H1 (cell line): ENCODE data around the gene FANCM. TPM values are rescaled to one million over a fixed set of nuclear protein-coding genes. Genes with fewer than 3 reads are reported as not detected.

Experiments used
- CTCF ChIA-PET: fragments of 300-600 bp; sonication (Branson Sonifier 250); formaldehyde crosslinking; loops from one replicate; lab custom pipeline; 2021; ENCODE audit not compliant: partially characterized antibody; lab: Charles Lee
- POLR2A ChIA-PET: fragments of 300-600 bp; sonication (Branson Sonifier 250); formaldehyde crosslinking; loops from one replicate; lab custom pipeline; 2021; ENCODE audit warnings: inconsistent platforms; ENCODE audit not compliant: partially characterized antibody; lab: Charles Lee
- DNase-seq, 2 experiments: peaks; one replicate each; pipeline versions ENCODE4 v3.0.0 to v3.0.0-alpha.2; 2010 to 2022; ENCODE audit warnings: low spot score in 2 of 2, low read depth in 1 of 2, mixed read lengths in 1 of 2
- FAIRE-seq: peaks from 2 replicates; lab custom pipeline; 2011; peaks lifted over from hg19 to GRCh38; lab: Jason Lieb, UNC
- H2AFZ ChIP-seq: 2 replicates; pipeline ENCODE4 v1.8.1; 2012; ENCODE audit warnings: low read length, inconsistent platforms
- H2AK5ac ChIP-seq: 2 replicates; pipeline ENCODE4 v1.6.1; 2013; ENCODE audit warnings: low read depth, low read length
- H2BK120ac ChIP-seq: replicated peaks from 2 replicates; pipeline ENCODE3; 2013; ENCODE audit warnings: low read depth, low read length, inconsistent platforms
- H2BK12ac ChIP-seq: 2 replicates; pipeline ENCODE4 v1.6.1; 2013; ENCODE audit warnings: low read depth, low read length
- H2BK15ac ChIP-seq: 2 replicates; pipeline ENCODE4 v1.6.1; 2013; ENCODE audit warnings: low read length
- H2BK20ac ChIP-seq: 2 replicates; pipeline ENCODE4 v1.6.1; 2013; ENCODE audit warnings: low read length
- H2BK5ac ChIP-seq: 2 replicates; pipeline ENCODE4 v1.6.1; 2013; ENCODE audit warnings: low read depth, low read length
- H3K14ac ChIP-seq: 2 replicates; pipeline ENCODE4 v1.6.1; 2013; ENCODE audit warnings: inconsistent platforms; ENCODE audit not compliant: insufficient read length
- H3K18ac ChIP-seq: 2 replicates; pipeline ENCODE4 v1.6.1; 2013; ENCODE audit warnings: low read length; ENCODE audit errors: extremely low read depth
- H3K23ac ChIP-seq: 2 replicates; pipeline ENCODE4 v1.6.1; 2013; ENCODE audit warnings: inconsistent platforms; ENCODE audit not compliant: insufficient read length
- H3K23me2 ChIP-seq: 2 replicates; pipeline ENCODE4 v1.6.1; 2013; ENCODE audit warnings: low read depth, low read length
- H3K27ac ChIP-seq: 2 replicates; pipeline ENCODE4 v1.6.1; 2011; ENCODE audit warnings: low read depth, low read length, inconsistent platforms
- H3K27me3 ChIP-seq, 4 experiments: replicated peaks in 1 of 4; 1 replicate in 1 of 4; 2 replicates in 3 of 4; pipeline versions ENCODE4 v1.6.1 to v1.8.1; 2011 to 2013; ENCODE audit warnings: low read length in 3 of 4, mild to moderate bottlenecking in 3 of 4, inconsistent platforms in 2 of 4, mixed read lengths in 2 of 4, moderate library complexity in 1 of 4; ENCODE audit not compliant: control insufficient read depth in 3 of 4, insufficient read depth in 3 of 4; ENCODE audit errors: extremely low read depth in 1 of 4
- H3K36me3 ChIP-seq, 4 experiments: 2 replicates each; pipeline versions ENCODE4 v1.6.1 to v1.8.1; 2011 to 2013; ENCODE audit warnings: mild to moderate bottlenecking in 4 of 4, low read length in 3 of 4, moderate library complexity in 2 of 4, control low read depth in 1 of 4, inconsistent platforms in 1 of 4; ENCODE audit not compliant: insufficient read depth in 4 of 4, control insufficient read depth in 2 of 4
- H3K4ac ChIP-seq: replicated peaks from 2 replicates; pipeline ENCODE3; 2013; ENCODE audit warnings: low read length, low read depth, mixed read lengths, inconsistent platforms; ENCODE audit not compliant: insufficient read length
- H3K4me1 ChIP-seq, 4 experiments: replicated peaks in 1 of 4; 1 replicate in 1 of 4; 2 replicates in 3 of 4; pipeline versions ENCODE4 v1.6.1 to v1.8.1; 2011 to 2013; ENCODE audit warnings: low read length in 3 of 4, inconsistent platforms in 2 of 4, mixed read lengths in 1 of 4; ENCODE audit not compliant: insufficient read depth in 4 of 4, control insufficient read depth in 3 of 4
- H3K4me2 ChIP-seq, 2 experiments: 2 replicates each; pipeline versions ENCODE4 v1.6.1 to v1.8.1; 2011 to 2013; ENCODE audit warnings: low read depth in 2 of 2, low read length in 2 of 2, control low read depth in 1 of 2, inconsistent platforms in 1 of 2, mild to moderate bottlenecking in 1 of 2; ENCODE audit not compliant: insufficient read depth in 1 of 2
- H3K4me3 ChIP-seq, 4 experiments: fragments of 200-600, 300-600 bp in 1 of 4; sonication (generic), shearing (Covaris generic), sonication (Bioruptor Twin) in 1 of 4; 2 replicates each; pipeline versions ENCODE4 v1.5.1 to v1.8.1; 2011 to 2016; ENCODE audit warnings: low read length in 4 of 4, low read depth in 3 of 4, control low read depth in 2 of 4, inconsistent platforms in 2 of 4, mild to moderate bottlenecking in 2 of 4, mixed read lengths in 1 of 4, moderate library complexity in 1 of 4; ENCODE audit not compliant: insufficient read depth in 2 of 4; ENCODE audit errors: extremely low read depth in 1 of 4
- H3K56ac ChIP-seq: replicated peaks from 2 replicates; pipeline ENCODE3; 2013; ENCODE audit warnings: low read depth, mild to moderate bottlenecking, mixed read lengths, low read length, inconsistent platforms; ENCODE audit not compliant: insufficient read length
- H3K79me1 ChIP-seq: 2 replicates; pipeline ENCODE4 v1.6.1; 2013; ENCODE audit warnings: low read depth, low read length, control low read depth
- H3K79me2 ChIP-seq, 2 experiments: 2 replicates each; pipeline versions ENCODE4 v1.6.1 to v1.8.1; 2012 to 2013; ENCODE audit warnings: low read length in 2 of 2, mild to moderate bottlenecking in 2 of 2, inconsistent platforms in 1 of 2; ENCODE audit not compliant: insufficient read depth in 2 of 2, control insufficient read depth in 1 of 2
- H3K9ac ChIP-seq, 4 experiments: replicated peaks in 1 of 4; 1 replicate in 1 of 4; 2 replicates in 3 of 4; pipeline versions ENCODE4 v1.6.1 to v1.8.1; 2011 to 2013; ENCODE audit warnings: low read depth in 3 of 4, low read length in 3 of 4, control low read depth in 2 of 4, mild to moderate bottlenecking in 2 of 4, moderate library complexity in 2 of 4, inconsistent platforms in 1 of 4; ENCODE audit errors: extremely low read depth in 1 of 4
- H3K9me3 ChIP-seq, 2 experiments: 2 replicates each; pipeline versions ENCODE4 v1.6.1 to v1.8.1; 2012 to 2013; ENCODE audit warnings: mild to moderate bottlenecking in 2 of 2, moderate library complexity in 2 of 2, control low read depth in 1 of 2, inconsistent platforms in 1 of 2, low read depth in 1 of 2, low read length in 1 of 2, mixed read lengths in 1 of 2; ENCODE audit not compliant: insufficient read depth in 2 of 2
- H4K20me1 ChIP-seq, 2 experiments: replicated peaks in 1 of 2; 2 replicates each; pipeline versions ENCODE3 to v1.8.1; 2011 to 2013; ENCODE audit warnings: inconsistent platforms in 2 of 2, low read length in 2 of 2, mild to moderate bottlenecking in 1 of 2; ENCODE audit not compliant: insufficient read depth in 2 of 2, control insufficient read depth in 1 of 2
- H4K5ac ChIP-seq: 2 replicates; pipeline ENCODE4 v1.6.1; 2013; ENCODE audit warnings: low read length, low read depth, mixed read lengths, inconsistent platforms; ENCODE audit not compliant: insufficient read length
- H4K8ac ChIP-seq: 2 replicates; pipeline ENCODE4 v1.8.0; 2013; ENCODE audit warnings: mild to moderate bottlenecking, moderate library complexity, low read length, inconsistent platforms; ENCODE audit not compliant: insufficient read depth; ENCODE audit errors: extremely low read depth
- H4K91ac ChIP-seq: replicated peaks from 2 replicates; pipeline ENCODE3; 2013; ENCODE audit warnings: low read length, mixed read lengths, inconsistent platforms; ENCODE audit not compliant: insufficient read length
- BACH1 ChIP-seq: IDR thresholded peaks from 2 replicates; pipeline ENCODE4 v1.6.1; 2012; ENCODE audit warnings: low read length, improper control_type of control experiment
- CBX8 ChIP-seq: fragments of 300-800, 300-1000 bp; sonication (generic); IDR thresholded peaks from 2 replicates; pipeline ENCODE4 v1.7.1; 2016; ENCODE audit warnings: low read depth, low read length, borderline replicate concordance
- CHD1 ChIP-seq: IDR thresholded peaks from 2 replicates; pipeline ENCODE4 v1.6.1; 2012; ENCODE audit warnings: low read depth, low read length, improper control_type of control experiment
- CHD2 ChIP-seq: IDR thresholded peaks from 2 replicates; pipeline ENCODE4 v1.6.1; 2012; ENCODE audit warnings: low read length, improper control_type of control experiment
- KDM1A ChIP-seq: fragments of 200-600, 300-600 bp; sonication (generic); IDR thresholded peaks from 2 replicates; pipeline ENCODE4 v1.7.1; 2016; ENCODE audit warnings: mild to moderate bottlenecking, low read length, borderline replicate concordance
- POLR2A ChIP-seq, 2 experiments: IDR thresholded peaks; 1 replicate in 1 of 2; 2 replicates in 1 of 2; pipeline ENCODE4 v1.6.1; 2011; ENCODE audit warnings: low read depth in 2 of 2, low read length in 2 of 2, mild to moderate bottlenecking in 2 of 2; ENCODE audit errors: control extremely low read depth in 1 of 2
- RAD21 ChIP-seq, 2 experiments: IDR thresholded peaks in 1 of 2; conservative IDR thresholded peaks in 1 of 2; 2 replicates each; pipeline ENCODE4 v1.6.1; 2011; ENCODE audit warnings: low read depth in 2 of 2, low read length in 2 of 2, improper control_type of control experiment in 1 of 2, inconsistent platforms in 1 of 2, mild to moderate bottlenecking in 1 of 2, moderate library complexity in 1 of 2
- RBBP5 ChIP-seq: IDR thresholded peaks from 2 replicates; pipeline ENCODE4 v1.7.1; 2012; ENCODE audit warnings: low read depth, mild to moderate bottlenecking, inconsistent platforms, low read length, moderate library complexity, borderline replicate concordance
- RNF2 ChIP-seq: fragments of 200-900, 300-1000 bp; sonication (generic); IDR thresholded peaks from 2 replicates; pipeline ENCODE4 v1.7.1; 2016; ENCODE audit warnings: borderline replicate concordance, low read depth, mild to moderate bottlenecking, antibody characterized with exemption, low read length; ENCODE audit not compliant: poor library complexity, severe bottlenecking; ENCODE audit errors: missing control alignments
- SIRT6 ChIP-seq: IDR thresholded peaks from one replicate; pipeline ENCODE4 v1.7.1; 2012; ENCODE audit warnings: low read length, inconsistent platforms
- TBP ChIP-seq: IDR thresholded peaks from 2 replicates; pipeline ENCODE4 v1.6.1; 2011; ENCODE audit warnings: low read depth, low read length, improper control_type of control experiment
- YY1 ChIP-seq: IDR thresholded peaks from 2 replicates; pipeline ENCODE4 v1.6.1; 2011; ENCODE audit warnings: low read depth, mild to moderate bottlenecking, low read length
- ZNF274 ChIP-seq: IDR thresholded peaks from 2 replicates; pipeline ENCODE4 v1.7.0; 2012; ENCODE audit warnings: low read length, borderline replicate concordance; ENCODE audit errors: extremely low read depth
- WGBS, 2 experiments: shearing (Covaris generic) in 1 of 2; methylation state at CpG; one replicate each; pipeline versions ENCODE4 v1.1.6 to v1.1.7; 2013 to 2015; ENCODE audit warnings: low lambda C conversion rate in 2 of 2, mixed read lengths in 2 of 2, inconsistent platforms in 1 of 2, low coverage in 1 of 2, missing lambda C conversion rate in 1 of 2; ENCODE audit not compliant: insufficient replicate concordance in 2 of 2, insufficient coverage in 1 of 2, insufficient read length in 1 of 2; ENCODE audit errors: extremely low coverage in 1 of 2, missing lambda C conversion rate in 1 of 2; 5-methylcytosine and 5-hydroxymethylcytosine counted together
- polyA plus RNA-seq, 7 experiments: library from polyadenylated mRNA; depleted of rRNA in 3 of 7; stranded (reverse) in 5 of 7; unstranded in 2 of 7; fragments of >200 nt in 5 of 7; fragments of 200-250 nt in 2 of 7; gene quantifications; 1 replicate in 5 of 7; 2 replicates in 1 of 7; 4 replicates in 1 of 7; pipeline versions ENCODE4 v1.2.1 to v1.2.3, GENCODE V29; 2011 to 2013; ENCODE audit warnings: missing spikeins in 2 of 7, mixed read lengths in 2 of 7
- total RNA-seq: library from RNA; stranded (reverse); fragmentation: NEBNext Ultra II Directional; extraction: Animal tissue kit (Norgen Biotek cat#: 25700); gene quantifications from 2 replicates; pipeline ENCODE4 v1.2.1, GENCODE V29; 2021
- TF ChIP-seq, protein P1 (sequence below): IDR thresholded peaks from 2 replicates; pipeline ENCODE4 v1.6.1; 2011; ENCODE audit warnings: low read depth, mild to moderate bottlenecking, low read length; ENCODE audit not compliant: insufficient read depth

Gene FANCM
- total and polyA plus RNA-seq, 2 of the 8 experiments (the other 6 are each of a cell fraction or from before 2014, with no cell fraction given), result 3.2 to 10.5 TPM

DNA sequence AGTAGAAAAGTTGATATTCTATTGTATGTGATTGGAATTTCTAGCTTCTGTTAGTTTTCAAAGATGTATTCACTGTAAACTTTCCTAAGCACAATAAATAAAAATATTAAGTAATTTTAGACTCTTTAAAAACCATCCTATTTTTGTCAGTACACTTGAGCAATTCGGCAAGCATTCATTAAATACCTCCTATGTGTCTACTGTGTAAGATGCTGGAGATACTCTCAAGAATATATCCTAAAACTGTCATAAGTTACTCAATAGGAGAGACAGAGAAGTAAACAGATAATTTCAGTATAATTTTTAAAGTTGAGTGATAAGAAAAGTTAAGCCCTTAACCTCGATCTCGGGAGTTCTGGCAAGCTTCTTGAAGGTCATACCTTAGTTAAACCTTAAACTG is 46.1 kb downstream of the FANCM start:
- no peaks in the 10 kb centered on the region for H3K23me2 ChIP-seq
- H4K8ac ChIP-seq, result no peak overlapping the region
- 90% methylated on average over 3 of the region's 3 CpGs; no CpG with 5 or more reads in 1 of the 2 experiments for WGBS, 2 experiments
- H3K23ac ChIP-seq, result no peak overlapping the region
- no peak overlapping the region for H2AK5ac ChIP-seq
- H3K14ac ChIP-seq, result no peak overlapping the region
- no peak overlapping the region for H3K4me2 ChIP-seq
- no peaks in the 10 kb centered on the region; a peak in 1 of 8 replicates for H3K36me3 ChIP-seq
- no peaks in the 10 kb centered on the region for H3K79me2 ChIP-seq
- H2BK120ac ChIP-seq, result no peak overlapping the region
- H3K27ac ChIP-seq, result no peak overlapping the region
- FAIRE-seq (no peak), DNase-seq (no peak)
- no peak overlapping the region for H3K4me3 ChIP-seq
- H3K79me1 ChIP-seq, result no peaks in the 10 kb centered on the region; the same call in 1 of the 2 replicates
- no peaks in the 10 kb centered on the region for H3K27me3 ChIP-seq
- POLR2A ChIA-PET, result no interaction called here
- H2AFZ ChIP-seq, result no peak overlapping the region
- no peak overlapping the region for H3K18ac ChIP-seq
- no peaks in the 10 kb centered on the region for H4K20me1 ChIP-seq
- H4K91ac ChIP-seq, result no peak overlapping the region
- H2BK15ac ChIP-seq, result no peak overlapping the region
- no peak overlapping the region for H2BK20ac ChIP-seq
- no peak overlapping the region for H2BK5ac ChIP-seq
- 0 out of 7 replicates have a peak, but pooled peaks cover 0 to 3% (median 0%) of the 10 kb centered on the region in 4 experiments for H3K4me1 ChIP-seq
- CTCF ChIA-PET, result interaction anchor here (1.5 kb wide), 1 partner anchor 268 kb away, joined by 5 read pairs; no protein-coding TSS in a partner anchor
- no peak overlapping the region for H4K5ac ChIP-seq
- no peak overlapping the region for H3K56ac ChIP-seq
- H3K9me3 ChIP-seq, result no peaks in the 10 kb centered on the region
- no peak overlapping the region for H2BK12ac ChIP-seq
- no peak overlapping the region for H3K4ac ChIP-seq
- no peak overlapping the region for H3K9ac ChIP-seq
- no peak for TF ChIP-seq KDM1A
- no peak for TF ChIP-seq BACH1
- no peak for TF ChIP-seq TBP
- TF ChIP-seq ZNF274, result no peak
- TF ChIP-seq CBX8, result no peak
- no peak for TF ChIP-seq POLR2A (IDR thresholded peaks at IDR 0.05; ENCODE audit: control extremely low read depth in 1 of 2, low read depth in 2 of 2, low read length in 2 of 2)
- TF ChIP-seq SIRT6, result no peak
- no peak for TF ChIP-seq RNF2
- no peak for TF ChIP-seq RBBP5
- no peak for TF ChIP-seq CHD1
- no peak for TF ChIP-seq RAD21 (IDR thresholded peaks at IDR 0.05 in 1 of 2, conservative IDR thresholded peaks at IDR 0.05 in 1 of 2; ENCODE audit: low read depth in 2 of 2, low read length in 2 of 2)
- TF ChIP-seq YY1, result no peak
- no peak for TF ChIP-seq CHD2
- TF ChIP-seq, protein P1, sequence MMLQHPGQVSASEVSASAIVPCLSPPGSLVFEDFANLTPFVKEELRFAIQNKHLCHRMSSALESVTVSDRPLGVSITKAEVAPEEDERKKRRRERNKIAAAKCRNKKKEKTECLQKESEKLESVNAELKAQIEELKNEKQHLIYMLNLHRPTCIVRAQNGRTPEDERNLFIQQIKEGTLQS, result no peak
